PC-3 (cell line): Measurements from ENCODE around the gene MRC1.

Source experiments
- CTCF ChIP-seq: fragments of 300-600 bp; sonication (generic); conservative IDR thresholded peaks from 2 replicates; pipeline ENCODE4 v1.5.1; 2017; ENCODE audit warnings: antibody characterized with exemption, low read depth, mild to moderate bottlenecking, low read length
- EZH2 ChIP-seq: fragments of 300-600 bp; sonication (generic); IDR thresholded peaks from one replicate; pipeline ENCODE4 v1.6.1; 2017; ENCODE audit warnings: antibody characterized with exemption, mild to moderate bottlenecking, low read length; ENCODE audit not compliant: unreplicated experiment

- TF ChIP-seq CTCF: no peak
- no peak for TF ChIP-seq EZH2
These were observed 95.4 kb downstream of the MRC1 start for GRCh38 chr10:17904564-17904963.
